ENCODE data around the gene NRIP2. TPM values are rescaled to one million over a fixed set of nuclear protein-coding genes. Genes with fewer than 3 reads are reported as not detected.

The NRIP2 gene
- total and polyA plus RNA-seq, 5 donors = 1.5 to 3.0 (median 2.0) TPM

DNA sequence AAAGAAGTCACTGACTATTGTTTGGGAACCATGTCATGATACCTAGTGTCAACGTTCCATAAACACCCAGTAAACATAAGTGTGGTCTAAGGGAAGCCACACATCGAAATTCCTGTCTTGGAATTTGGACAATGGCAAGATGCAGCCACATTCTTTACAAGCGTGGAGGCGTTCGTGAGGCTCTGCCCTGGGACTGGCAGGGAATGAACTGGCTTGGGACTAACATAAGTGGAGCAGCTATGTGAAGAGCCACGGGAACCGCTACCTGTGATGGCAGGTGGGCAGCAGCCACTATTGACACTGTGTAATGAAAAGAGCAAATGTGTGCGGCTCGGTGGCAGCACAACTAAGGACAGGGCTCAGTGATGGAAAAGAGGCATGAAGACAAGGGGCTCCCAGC is 10.0 kb upstream of the NRIP2 start:
- Histone ChIP-seq H3K9me3 (ENCODE audit: control insufficient read depth, low read length) (no peaks in the 10 kb centered on the region), H3K27me3 (ENCODE audit: control insufficient read depth, insufficient read depth) (no peaks in the 10 kb centered on the region), H3K4me1 (ENCODE audit: control insufficient read depth, insufficient read depth, low read length) (no peaks in the 10 kb centered on the region), H3K27ac (ENCODE audit: low read length) (no peak overlapping the region), H3K4me3 (ENCODE audit: low read length) (no peak overlapping the region)
- ATAC-seq = no peak
- no peak for DNase-seq
- 80% methylated on average over 9 of the region's 9 CpGs for whole genome bisulfite sequencing
- intact Hi-C loops (cut with DNase I) = no loop called here

GRCh38 chr12:2842948-2843347 is 8.1 kb upstream of the NRIP2 start:
- Histone ChIP-seq H3K9me3 (ENCODE audit: control insufficient read depth, low read length) (no peaks in the 10 kb centered on the region), H3K4me3 (ENCODE audit: low read length) (no peak overlapping the region), H3K27ac (ENCODE audit: low read length) (peak overlapping the region; percentile 13), H3K4me1 (ENCODE audit: control insufficient read depth, insufficient read depth, low read length) (no peaks in the 10 kb centered on the region), H3K27me3 (ENCODE audit: control insufficient read depth, insufficient read depth) (no peaks in the 10 kb centered on the region)
- DNase-seq (no peak), ATAC-seq (peak in 1 of 2 donors; percentile 40)
- intact Hi-C loops (cut with DNase I) = no loop called here
- WGBS = 62% methylated on average over 5 of the region's 5 CpGs

- DNase-seq (no peak), ATAC-seq (peak in 1 of 2 donors; percentile 17)
- Histone ChIP-seq H3K9me3 (ENCODE audit: control insufficient read depth, low read length) (no peaks in the 10 kb centered on the region), H3K4me1 (ENCODE audit: control insufficient read depth, insufficient read depth, low read length) (no peaks in the 10 kb centered on the region), H3K27ac (ENCODE audit: low read length) (no peak overlapping the region), H3K4me3 (ENCODE audit: low read length) (no peak overlapping the region), H3K27me3 (ENCODE audit: control insufficient read depth, insufficient read depth) (no peaks in the 10 kb centered on the region)
- 48% methylated on average over 9 of the region's 9 CpGs for WGBS
- intact Hi-C loops (cut with DNase I) = no loop called here
Measured at GRCh38 chr12:2841056-2841650, 6.3 kb upstream of the NRIP2 start.

DNA sequence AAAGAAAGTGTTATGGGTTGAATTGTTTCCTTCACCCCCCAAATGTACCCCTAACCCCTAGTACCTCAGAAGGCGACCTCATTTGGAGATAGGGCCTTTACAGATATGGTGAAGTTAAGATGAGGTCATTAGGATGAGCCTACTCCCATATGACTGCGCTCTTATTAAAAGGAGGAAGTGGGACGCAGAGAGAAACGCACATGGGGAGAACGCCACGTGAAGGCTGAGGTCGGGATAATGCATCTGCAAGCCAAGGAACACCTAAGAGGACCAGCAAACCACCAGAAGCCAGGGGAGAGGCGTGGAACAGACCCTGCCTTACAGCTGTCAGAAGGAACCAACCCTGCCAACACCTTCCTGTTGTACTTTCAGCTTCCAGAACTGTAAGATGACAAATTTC is 1.7 kb upstream of the NRIP2 start:
- WGBS = 81% methylated on average over 8 of the region's 8 CpGs
- Histone ChIP-seq H3K4me1 (ENCODE audit: control insufficient read depth, insufficient read depth, low read length) (peaks cover 6% of the 10 kb centered on the region), H3K27me3 (ENCODE audit: control insufficient read depth, insufficient read depth) (no peaks in the 10 kb centered on the region), H3K4me3 (ENCODE audit: low read length) (no peak overlapping the region), H3K9me3 (ENCODE audit: control insufficient read depth, low read length) (no peaks in the 10 kb centered on the region), H3K27ac (ENCODE audit: low read length) (no peak overlapping the region)
- no peak for ATAC-seq
- no peak for DNase-seq
- intact Hi-C loops (cut with DNase I) = no loop called here

GRCh38 chr12:2835691-2836403 is 1.0 kb upstream of the NRIP2 start:
- H3K4me3 ChIP-seq (ENCODE audit: low read length) = no peak overlapping the region
- peaks cover 6% of the 10 kb centered on the region for H3K4me1 ChIP-seq (ENCODE audit: control insufficient read depth, insufficient read depth, low read length)
- intact Hi-C loops (cut with DNase I) = no loop called here
- DNase-seq (no peak), ATAC-seq (no peak)
- WGBS = 63% methylated on average over 4 of the region's 4 CpGs
- no peak overlapping the region for H3K27ac ChIP-seq (ENCODE audit: low read length)
- H3K9me3 ChIP-seq (ENCODE audit: control insufficient read depth, low read length) = no peaks in the 10 kb centered on the region
- H3K27me3 ChIP-seq (ENCODE audit: control insufficient read depth, insufficient read depth) = no peaks in the 10 kb centered on the region

DNA sequence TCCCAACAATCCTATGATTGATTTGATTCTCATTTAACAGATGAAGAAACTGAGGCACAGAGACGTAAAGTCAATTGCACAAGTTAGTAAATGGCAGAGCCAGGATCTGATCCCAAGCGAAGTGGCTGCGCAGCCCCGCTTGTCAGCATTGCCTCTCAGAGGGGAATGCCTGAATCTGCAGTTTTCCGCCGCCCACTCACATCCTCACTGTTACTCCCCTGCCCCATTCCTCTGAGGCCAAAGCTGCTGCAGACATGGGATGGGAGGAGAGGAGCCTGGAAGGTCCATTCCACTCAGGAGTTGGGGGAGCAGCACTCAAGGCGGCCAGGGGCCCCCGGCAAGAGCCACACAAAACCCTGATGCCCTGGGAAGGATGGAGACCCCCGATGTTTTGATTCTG is 1.0 kb downstream of the NRIP2 start:
- intact Hi-C loops (cut with DNase I) = no loop called here
- peak; percentile 29 to 42 for ATAC-seq
- H3K27ac ChIP-seq (ENCODE audit: low read length) = peak overlapping the region; percentile 21
- peaks cover 6% of the 10 kb centered on the region for H3K4me1 ChIP-seq (ENCODE audit: control insufficient read depth, insufficient read depth, low read length)
- no peaks in the 10 kb centered on the region for H3K9me3 ChIP-seq (ENCODE audit: control insufficient read depth, low read length)
- no peaks in the 10 kb centered on the region for H3K27me3 ChIP-seq (ENCODE audit: control insufficient read depth, insufficient read depth)
- 39% methylated on average over 9 of the region's 9 CpGs for WGBS
- DNase-seq = no peak
- H3K4me3 ChIP-seq (ENCODE audit: low read length) = no peak overlapping the region

- Histone ChIP-seq H3K4me1 (ENCODE audit: control insufficient read depth, insufficient read depth, low read length) (peaks cover 6% of the 10 kb centered on the region), H3K27me3 (ENCODE audit: control insufficient read depth, insufficient read depth) (no peaks in the 10 kb centered on the region), H3K4me3 (ENCODE audit: low read length) (no peak overlapping the region), H3K27ac (ENCODE audit: low read length) (no peak overlapping the region), H3K9me3 (ENCODE audit: control insufficient read depth, low read length) (no peaks in the 10 kb centered on the region)
- intact Hi-C loops (cut with DNase I) = no loop called here
- ATAC-seq = no peak
- 56% methylated on average over 5 of the region's 5 CpGs for WGBS
- no peak for DNase-seq
Measured at GRCh38 chr12:2833327-2833726, 1.5 kb downstream of the NRIP2 start.

GRCh38 chr12:2832550-2833127 is 2.2 kb downstream of the NRIP2 start:
- 72% methylated on average over 6 of the region's 6 CpGs for WGBS
- peaks cover 6% of the 10 kb centered on the region for H3K4me1 ChIP-seq (ENCODE audit: control insufficient read depth, insufficient read depth, low read length)
- no peak overlapping the region for H3K27ac ChIP-seq (ENCODE audit: low read length)
- ATAC-seq (peak in 1 of 2 donors; percentile 5), DNase-seq (no peak)
- intact Hi-C loops (cut with DNase I) = no loop called here
- H3K4me3 ChIP-seq (ENCODE audit: low read length) = no peak overlapping the region
- H3K9me3 ChIP-seq (ENCODE audit: control insufficient read depth, low read length) = no peaks in the 10 kb centered on the region
- no peaks in the 10 kb centered on the region for H3K27me3 ChIP-seq (ENCODE audit: control insufficient read depth, insufficient read depth)

DNA sequence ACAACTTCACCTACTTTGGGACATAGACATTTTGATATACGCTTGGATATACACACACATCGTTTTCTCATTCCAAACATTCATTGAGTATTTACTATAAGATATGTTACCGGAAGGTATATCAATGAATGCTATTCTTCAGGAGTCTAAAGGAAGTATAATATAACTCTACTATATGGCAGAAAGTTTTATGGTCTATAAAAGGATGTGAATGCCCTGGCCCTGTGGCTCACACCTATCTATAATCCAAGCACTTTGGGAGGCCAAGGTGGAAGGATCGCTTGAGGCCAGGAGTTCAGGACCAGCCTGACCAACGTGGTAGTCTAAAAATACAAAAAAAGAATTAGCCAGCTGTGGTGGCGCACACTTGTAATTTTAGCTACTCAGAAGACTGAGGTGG is 5.6 kb downstream of the NRIP2 start:
- peaks cover 2% of the 10 kb centered on the region for H3K4me1 ChIP-seq (ENCODE audit: control insufficient read depth, insufficient read depth, low read length)
- no peaks in the 10 kb centered on the region for H3K9me3 ChIP-seq (ENCODE audit: control insufficient read depth, low read length)
- no peak for ATAC-seq
- 93% methylated on average over 6 of the region's 6 CpGs for WGBS
- intact Hi-C loops (cut with DNase I) = no loop called here
- no peak overlapping the region for H3K27ac ChIP-seq (ENCODE audit: low read length)
- no peak overlapping the region for H3K4me3 ChIP-seq (ENCODE audit: low read length)
- no peaks in the 10 kb centered on the region for H3K27me3 ChIP-seq (ENCODE audit: control insufficient read depth, insufficient read depth)
- no peak for DNase-seq

DNA sequence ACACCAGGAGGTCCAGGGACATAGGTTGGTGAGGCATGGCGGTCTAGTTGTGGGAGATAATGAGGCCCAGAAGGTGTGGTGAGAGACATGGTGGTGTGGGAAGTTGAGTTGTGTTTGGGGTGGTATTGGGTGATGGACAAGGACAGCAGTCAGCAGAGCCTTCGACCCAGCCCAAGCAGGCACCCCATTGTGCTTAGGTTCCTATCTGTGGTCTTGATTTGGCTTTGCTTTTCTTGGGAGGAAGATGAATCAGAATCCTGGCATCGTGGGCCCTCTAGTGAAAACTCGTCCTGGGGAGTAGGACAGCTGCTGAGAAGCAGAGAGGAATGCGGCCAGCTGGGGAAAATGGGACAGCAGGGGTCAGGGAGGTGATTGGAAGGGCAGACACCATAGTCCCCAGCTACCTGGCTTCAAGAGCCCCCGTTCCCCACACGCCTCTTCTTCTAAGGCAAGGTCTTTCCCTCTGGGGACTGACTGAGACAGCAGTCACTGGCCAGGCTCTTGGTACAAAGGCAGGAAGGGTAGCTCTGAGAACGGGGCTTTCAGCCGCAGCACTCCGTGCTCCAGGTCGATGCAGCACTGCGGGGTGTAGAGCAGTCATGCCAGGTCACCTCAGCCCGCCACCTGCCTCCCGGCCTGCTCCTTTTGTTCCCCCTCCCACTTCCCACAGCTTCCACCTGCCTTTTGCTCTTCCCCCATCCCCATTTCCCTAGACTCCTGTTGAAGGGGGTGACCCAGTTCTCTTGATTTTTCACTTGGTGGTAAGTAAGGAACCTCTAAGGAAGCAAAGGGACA is 7.9 kb downstream of the NRIP2 start:
- H3K4me3 ChIP-seq (ENCODE audit: low read length) = no peak overlapping the region
- ATAC-seq = no peak
- no peaks in the 10 kb centered on the region for H3K4me1 ChIP-seq (ENCODE audit: control insufficient read depth, insufficient read depth, low read length)
- H3K27me3 ChIP-seq (ENCODE audit: control insufficient read depth, insufficient read depth) = no peaks in the 10 kb centered on the region
- WGBS = 89% methylated on average over 14 of the region's 14 CpGs
- intact Hi-C loops (cut with DNase I) = no loop called here
- no peak overlapping the region for H3K27ac ChIP-seq (ENCODE audit: low read length)
- no peak for DNase-seq
- no peaks in the 10 kb centered on the region for H3K9me3 ChIP-seq (ENCODE audit: control insufficient read depth, low read length)

DNA sequence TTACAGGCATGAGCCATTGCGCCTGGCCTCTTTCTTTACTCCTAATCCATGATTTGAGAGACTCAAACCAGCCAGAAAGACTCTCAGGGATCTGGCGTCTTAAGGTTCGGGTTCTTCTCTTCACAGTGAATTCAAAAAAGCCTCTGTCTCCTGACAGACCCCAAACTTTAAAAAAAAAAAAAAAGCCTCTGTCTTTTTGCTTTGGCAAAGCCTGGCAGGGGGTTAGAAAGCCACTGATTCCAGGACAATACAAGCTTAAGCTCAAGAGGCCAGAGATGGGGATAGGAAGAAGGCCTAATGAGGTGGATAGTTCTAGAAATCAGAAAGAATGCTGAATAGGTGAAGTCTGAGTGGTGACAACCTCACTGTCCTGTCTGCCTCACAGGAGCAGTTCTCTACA is 8.8 kb downstream of the NRIP2 start:
- 92% methylated on average over 3 of the region's 3 CpGs for WGBS
- DNase-seq = no peak
- no peaks in the 10 kb centered on the region for H3K4me1 ChIP-seq (ENCODE audit: control insufficient read depth, insufficient read depth, low read length)

More for the DNA sequence above, 8.8 kb downstream of the NRIP2 start:
- Histone ChIP-seq H3K27me3 (ENCODE audit: control insufficient read depth, insufficient read depth) (no peaks in the 10 kb centered on the region), H3K27ac (ENCODE audit: low read length) (no peak overlapping the region), H3K4me3 (ENCODE audit: low read length) (no peak overlapping the region), H3K9me3 (ENCODE audit: control insufficient read depth, low read length) (no peaks in the 10 kb centered on the region)
- no peak for ATAC-seq
- intact Hi-C loops (cut with DNase I) = no loop called here

Data from right cardiac atrium (tissue), 5 donors.